Kidney tubule cell (primary cell): Measurements from ENCODE around the gene HCN4.
A peak's percentile ranks its signal among the peaks of the same experiment; 100 is the strongest.

Experiments
- DNase-seq: peaks from one replicate; pipeline ENCODE4 v3.0.0-alpha.2; 2018; ENCODE audit warnings: low spot score

Gene HCN4

DNA sequence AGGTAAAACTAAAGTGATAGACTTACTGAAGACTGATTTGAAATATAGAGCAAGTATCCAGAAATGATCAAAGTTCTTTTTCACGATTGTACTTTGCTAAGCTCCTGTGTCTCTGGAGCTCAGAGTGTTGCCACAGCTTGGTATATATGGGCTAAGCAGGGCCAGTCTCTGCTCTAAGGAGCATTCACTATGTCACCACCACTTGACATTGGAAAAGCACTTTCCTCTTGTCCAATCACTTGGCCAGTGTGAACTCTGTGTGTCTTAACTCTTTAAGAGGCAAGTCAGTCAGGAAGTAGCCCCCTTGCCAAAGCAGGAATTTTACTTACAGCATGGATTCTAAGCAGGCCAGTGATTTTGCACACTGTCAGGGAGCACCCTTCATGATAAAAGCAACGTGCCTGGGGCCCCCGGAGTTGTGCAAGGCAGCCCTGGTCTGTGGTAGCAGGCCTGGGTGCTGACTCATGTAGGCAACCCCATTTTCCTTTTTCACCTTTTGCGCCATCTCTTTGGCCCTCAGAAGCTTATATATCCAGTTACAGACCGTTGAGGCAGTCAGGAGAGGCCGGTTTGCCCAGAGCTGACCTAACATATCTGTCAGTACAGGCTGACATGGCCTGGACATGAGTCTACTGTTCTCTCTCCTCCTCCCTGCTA, 73.0 kb downstream of the HCN4 start:
- DNase-seq = no peak

DNA sequence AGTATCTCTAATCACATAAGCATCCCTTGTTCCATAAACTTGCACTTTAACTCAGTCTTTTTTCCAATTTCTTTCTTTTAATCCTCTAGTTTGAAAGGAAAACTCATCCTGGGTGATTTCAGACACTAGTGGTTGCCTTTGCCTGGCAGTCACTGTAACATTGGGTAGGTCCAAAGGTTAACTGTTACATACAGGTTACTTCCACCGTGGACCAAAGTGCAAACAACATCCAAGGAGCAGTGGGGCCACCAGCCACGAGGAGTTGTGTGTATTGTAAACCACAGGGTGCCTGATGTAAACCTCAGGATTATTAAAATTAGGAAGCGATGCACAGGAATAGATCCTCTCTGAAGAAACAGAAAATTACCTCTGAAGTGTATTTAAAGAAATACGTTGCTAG, 75.0 kb downstream of the HCN4 start:
- DNase-seq = no peak

GRCh38 chr15:73291441-73291840, 77.3 kb downstream of the HCN4 start:
- DNase-seq = no peak

- no peak for DNase-seq
These were observed 81.7 kb downstream of the HCN4 start for GRCh38 chr15:73287019-73287418.

DNA sequence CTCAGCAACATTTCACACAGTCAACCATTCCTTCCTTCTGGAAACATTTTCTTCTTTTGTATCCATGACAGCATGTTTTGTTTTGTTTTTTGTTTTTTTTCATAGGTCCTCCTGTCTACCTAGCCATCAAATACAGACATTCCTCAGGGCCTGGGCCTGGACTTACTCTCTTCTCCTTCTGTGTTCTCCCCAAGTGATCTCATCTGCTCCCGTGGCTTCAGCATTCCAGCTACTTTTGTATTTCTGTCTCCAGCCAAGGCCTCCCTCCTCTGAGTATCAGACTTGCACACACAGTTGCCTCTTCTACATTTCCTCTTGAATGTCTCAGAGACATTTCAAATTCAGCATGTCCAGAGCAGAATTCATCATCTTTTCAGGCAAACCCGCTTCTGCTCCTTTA, 82.4 kb downstream of the HCN4 start:
- peak; percentile 13 for DNase-seq

- DNase-seq = no peak
These were observed 84.6 kb downstream of the HCN4 start for GRCh38 chr15:73284090-73284716.

DNA sequence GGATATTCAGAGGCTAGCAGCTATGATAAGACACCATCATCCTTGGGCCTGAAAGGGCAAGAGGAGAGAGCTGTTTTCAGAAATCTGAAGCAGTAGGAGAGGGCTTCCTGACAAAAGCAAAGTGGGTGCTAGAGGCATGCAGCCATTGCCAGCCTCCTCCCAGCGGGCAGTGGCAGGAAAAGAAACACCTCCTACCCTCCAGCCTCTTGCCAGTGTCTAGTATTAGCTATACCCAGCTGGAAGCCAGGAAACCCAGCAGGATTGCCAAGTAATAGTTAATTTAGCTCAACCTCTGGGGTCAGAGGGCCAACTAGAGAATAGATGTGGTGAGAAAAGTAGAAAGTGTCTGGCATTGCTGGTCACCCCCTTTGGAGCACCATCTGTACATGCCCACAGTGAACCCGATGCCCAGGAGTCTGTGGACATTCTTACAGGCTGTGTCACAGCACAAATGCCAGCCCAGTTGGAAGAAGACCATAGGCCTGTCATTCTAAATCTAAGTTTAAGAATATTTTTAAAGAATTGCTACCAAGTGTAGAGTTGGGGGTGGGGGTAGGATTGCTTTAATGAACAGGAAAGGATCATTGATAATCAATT, 85.3 kb downstream of the HCN4 start:
- DNase-seq = peak; percentile 33

DNA sequence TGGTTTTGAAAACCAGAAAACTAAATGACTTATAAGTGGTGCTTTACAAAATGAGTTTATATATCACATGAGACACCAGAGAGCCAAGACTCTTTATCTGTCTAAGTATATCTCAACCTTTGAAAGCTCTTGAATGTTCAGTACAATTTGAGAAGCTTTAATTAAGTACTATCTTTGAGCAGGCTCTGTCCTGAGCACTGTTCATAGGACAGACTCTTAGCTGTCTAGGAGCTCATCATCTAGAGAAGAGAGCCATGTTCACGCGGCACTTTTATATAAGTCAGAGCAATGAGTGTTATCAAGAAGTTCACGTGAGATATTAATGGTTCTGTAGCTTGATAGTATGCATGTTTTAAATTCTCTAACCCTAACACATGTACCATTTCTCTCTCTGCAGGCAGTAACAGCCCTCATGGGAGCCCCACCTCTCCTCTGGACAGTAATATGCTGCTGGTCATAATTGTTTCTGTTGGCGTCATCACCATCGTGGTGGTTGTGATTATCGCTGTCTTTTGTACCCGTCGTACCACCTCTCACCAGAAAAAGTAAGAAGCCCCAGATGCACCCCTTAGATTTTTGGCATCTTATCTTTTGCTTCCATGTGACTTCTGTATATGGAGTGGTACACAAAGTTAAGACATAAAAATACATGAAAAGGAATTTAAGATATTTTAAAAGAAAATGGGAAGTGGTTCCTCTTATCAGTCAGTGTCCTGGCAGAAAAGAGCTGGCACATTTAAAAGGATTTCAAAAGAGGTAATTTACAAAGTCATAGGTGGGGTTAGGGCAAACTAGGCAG, 86.0 kb downstream of the HCN4 start:
- DNase-seq = no peak

DNA sequence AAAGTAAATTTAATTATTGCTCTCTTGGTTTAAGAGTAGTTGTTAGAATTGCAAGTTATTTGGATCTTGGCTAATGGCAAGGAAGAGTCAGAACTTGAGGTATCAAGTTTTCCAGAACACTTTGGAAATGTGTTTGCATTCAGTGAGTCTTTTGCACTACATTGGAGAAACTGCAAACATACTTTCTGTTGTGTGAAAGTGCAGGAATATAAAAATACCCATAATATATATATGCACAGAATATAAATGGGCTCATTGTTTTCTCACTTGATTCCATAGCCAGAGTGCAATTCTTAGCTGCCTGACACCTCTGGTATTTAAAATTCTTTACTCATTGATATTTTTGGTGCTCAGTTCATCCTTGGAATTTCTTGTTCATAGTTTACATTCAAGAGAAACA, 92.9 kb downstream of the HCN4 start:
- DNase-seq = no peak

- DNase-seq = peak; percentile 64
These were observed 95.4 kb downstream of the HCN4 start for GRCh38 chr15:73273181-73274002.

DNA sequence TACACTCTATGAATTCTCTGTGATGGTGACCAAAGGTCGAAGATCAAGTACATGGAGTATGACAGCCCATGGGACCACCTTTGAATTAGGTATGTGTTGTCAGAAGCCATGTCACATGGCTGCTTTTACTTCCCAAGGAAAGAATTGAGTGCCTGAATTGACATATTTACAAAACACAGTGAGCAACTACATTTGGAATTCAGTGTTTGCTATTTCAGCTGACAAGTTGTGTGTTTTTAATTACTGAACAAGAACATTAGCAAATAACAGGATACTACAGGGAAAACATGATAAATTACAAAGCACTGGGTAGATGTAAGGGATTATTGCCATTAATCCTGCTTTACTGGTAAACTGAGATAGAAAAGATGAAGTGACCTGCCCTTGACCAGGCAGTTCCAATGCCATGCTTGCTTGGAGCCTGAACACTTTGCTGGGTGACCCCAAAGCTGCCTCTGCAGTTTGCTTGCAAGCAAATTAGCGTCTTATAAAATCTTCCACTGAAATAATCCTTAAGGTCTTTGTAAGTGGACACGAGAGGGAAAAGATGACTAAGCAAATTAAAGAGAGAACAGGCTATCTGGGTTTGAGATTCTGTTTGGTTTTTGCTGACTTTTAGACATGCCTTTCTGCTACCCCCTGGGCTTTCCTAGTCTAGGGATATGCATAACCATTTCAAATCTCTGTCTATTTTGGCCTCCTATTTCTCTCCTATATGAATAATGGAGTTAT, 98.2 kb downstream of the HCN4 start:
- no peak for DNase-seq
